Muscle of leg (tissue), 11 donors: ENCODE measurements around the gene LRCH3. TPM values are rescaled to one million over a fixed set of nuclear protein-coding genes. Genes with fewer than 3 reads are reported as not detected.
A peak's percentile ranks its signal among the peaks of the same experiment; 100 is the strongest.

Experiments
- DNase-seq: peaks from one replicate; pipeline ENCODE4 v3.0.0; 2013
- H3K27ac ChIP-seq: one replicate; pipeline ENCODE4 v1.5.1; 2013; ENCODE audit warnings: mild to moderate bottlenecking, low read length, control low read depth
- H3K27me3 ChIP-seq: one replicate; pipeline ENCODE4 v1.6.1; 2013; ENCODE audit warnings: low read length; ENCODE audit not compliant: control insufficient read depth, insufficient read depth
- H3K36me3 ChIP-seq: one replicate; pipeline ENCODE4 v1.6.1; 2013; ENCODE audit warnings: low read length; ENCODE audit not compliant: control insufficient read depth, insufficient read depth
- H3K4me1 ChIP-seq: one replicate; pipeline ENCODE4 v1.6.1; 2013; ENCODE audit warnings: low read length; ENCODE audit not compliant: control insufficient read depth, insufficient read depth
- H3K4me3 ChIP-seq: one replicate; pipeline ENCODE4 v1.5.1; 2013; ENCODE audit warnings: low read length, control low read depth
- H3K9me3 ChIP-seq: replicated peaks from 2 replicates; pipeline ENCODE4 v1.6.1; 2013; ENCODE audit warnings: low read depth, low read length; ENCODE audit not compliant: control insufficient read depth
- WGBS: methylation state at CpG from one replicate; pipeline ENCODE4 v1.1.5; 2013; ENCODE audit warnings: missing lambda C conversion rate; ENCODE audit not compliant: insufficient coverage; 5-methylcytosine and 5-hydroxymethylcytosine counted together
- polyA plus RNA-seq, 8 donors: library from polyadenylated mRNA; unstranded; fragments of 120-200 nt; gene quantifications; one replicate each; pipeline versions ENCODE4 v1.2.1 to v1.2.3, GENCODE V29; 2013; ENCODE audit warnings: inconsistent platforms in 1 of 8, low replicate concordance in 1 of 8; ENCODE audit not compliant: insufficient read length in 8 of 8, insufficient read depth in 1 of 8
- total RNA-seq: library from RNA; stranded (reverse); fragments of 120-200 nt; gene quantifications from one replicate; pipeline ENCODE4 v1.2.4, GENCODE V29; 2013

Gene LRCH3
- total and polyA plus RNA-seq, 9 donors: 21.7 to 39.1 (median 27.8) TPM

DNA sequence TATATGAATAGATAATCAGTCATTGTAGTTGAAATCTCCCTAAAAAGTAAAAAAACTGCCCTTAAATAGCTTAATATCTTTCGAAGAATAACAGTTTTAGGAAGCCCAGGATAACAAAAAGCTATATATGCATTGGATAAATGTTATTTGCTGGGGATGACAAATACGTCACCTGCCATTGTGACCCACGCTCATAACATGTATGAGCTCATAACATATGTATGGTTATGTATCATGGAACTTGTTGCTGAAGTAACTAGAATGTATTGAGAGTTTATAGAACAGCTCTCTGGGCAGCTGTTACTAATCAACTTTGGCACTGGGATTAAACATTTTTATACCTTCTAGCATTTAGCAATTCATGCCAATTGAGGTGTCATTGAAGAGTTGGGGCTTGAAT is 1.7 kb upstream of the LRCH3 start:
- peaks cover 3% of the 10 kb centered on the region for H3K36me3 ChIP-seq
- WGBS: no CpG with 5 or more reads among the region's 3 CpGs
- no peaks in the 10 kb centered on the region for H3K9me3 ChIP-seq
- H3K4me3 ChIP-seq: no peak overlapping the region
- H3K27ac ChIP-seq: no peak overlapping the region
- no peak for DNase-seq
- peaks cover 3% of the 10 kb centered on the region for H3K4me1 ChIP-seq
- H3K27me3 ChIP-seq: no peaks in the 10 kb centered on the region

DNA sequence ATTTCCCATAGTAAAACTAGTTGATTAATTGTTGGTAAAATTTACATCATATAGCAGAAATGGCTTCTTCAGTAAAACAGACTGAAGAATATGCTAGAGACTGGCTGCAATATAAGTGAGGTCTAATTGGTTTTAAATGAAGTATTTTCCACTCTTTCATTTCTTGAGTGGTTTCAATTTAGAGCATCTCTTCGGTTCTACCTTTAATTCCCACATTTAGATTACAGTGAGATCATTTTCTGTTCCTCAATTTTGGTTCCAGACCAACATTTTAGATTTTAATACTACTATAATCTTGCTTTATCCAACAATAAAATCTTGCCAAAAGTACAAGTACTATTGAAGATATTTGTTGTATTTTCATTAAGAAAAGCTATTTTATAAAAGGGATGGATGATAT is 1.0 kb upstream of the LRCH3 start:
- H3K36me3 ChIP-seq: no peaks in the 10 kb centered on the region
- WGBS: no CpG with 5 or more reads among the region's 1 CpG
- peaks cover 3% of the 10 kb centered on the region for H3K4me1 ChIP-seq
- H3K27ac ChIP-seq: no peak overlapping the region
- no peaks in the 10 kb centered on the region for H3K27me3 ChIP-seq
- DNase-seq: no peak
- no peaks in the 10 kb centered on the region for H3K9me3 ChIP-seq
- no peak overlapping the region for H3K4me3 ChIP-seq

DNA sequence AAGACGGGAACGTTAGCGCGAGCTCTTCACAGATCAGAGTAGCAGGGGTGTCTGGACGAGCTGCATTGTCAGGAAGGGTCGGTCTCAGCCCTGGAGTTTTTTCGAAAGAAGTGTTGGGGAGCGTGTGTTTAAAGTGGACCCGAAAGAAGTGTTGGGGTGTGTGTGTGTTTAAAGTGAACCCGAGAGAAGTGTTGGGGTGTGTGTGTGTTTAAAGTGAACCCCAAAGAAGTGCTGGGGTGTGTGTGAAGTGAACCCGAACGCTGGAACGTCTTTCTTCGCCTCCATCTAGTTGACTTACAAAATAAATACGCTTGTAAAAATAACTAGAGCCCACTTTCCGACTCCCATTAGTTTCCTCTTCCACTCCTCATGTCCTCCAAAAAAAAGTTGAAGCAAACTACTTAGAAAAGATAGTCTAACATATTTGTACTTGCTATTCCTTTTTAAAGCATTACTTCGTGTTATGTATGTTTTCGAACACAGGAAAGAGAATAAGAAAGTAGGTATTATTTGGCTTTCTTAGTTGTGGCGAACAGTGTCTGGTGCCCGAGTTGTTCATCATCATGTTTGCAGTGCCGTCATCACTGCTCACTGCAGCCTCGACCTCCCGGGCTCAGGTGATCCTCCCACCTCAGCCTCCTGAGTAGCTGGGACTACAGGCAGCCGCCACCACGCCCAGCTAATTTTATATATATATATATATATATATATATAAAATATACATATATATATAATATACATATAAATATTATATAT is 1.0 kb downstream of the LRCH3 start:
- H3K4me1 ChIP-seq: peaks cover 3% of the 10 kb centered on the region
- H3K9me3 ChIP-seq: no peaks in the 10 kb centered on the region
- H3K27me3 ChIP-seq: no peaks in the 10 kb centered on the region
- peak overlapping the region; percentile 96 for H3K4me3 ChIP-seq
- WGBS: 2% methylated on average over 9 of the region's 25 CpGs
- H3K27ac ChIP-seq: peak overlapping the region; percentile 99
- H3K36me3 ChIP-seq: no peaks in the 10 kb centered on the region
- DNase-seq: peak; percentile 28

DNA sequence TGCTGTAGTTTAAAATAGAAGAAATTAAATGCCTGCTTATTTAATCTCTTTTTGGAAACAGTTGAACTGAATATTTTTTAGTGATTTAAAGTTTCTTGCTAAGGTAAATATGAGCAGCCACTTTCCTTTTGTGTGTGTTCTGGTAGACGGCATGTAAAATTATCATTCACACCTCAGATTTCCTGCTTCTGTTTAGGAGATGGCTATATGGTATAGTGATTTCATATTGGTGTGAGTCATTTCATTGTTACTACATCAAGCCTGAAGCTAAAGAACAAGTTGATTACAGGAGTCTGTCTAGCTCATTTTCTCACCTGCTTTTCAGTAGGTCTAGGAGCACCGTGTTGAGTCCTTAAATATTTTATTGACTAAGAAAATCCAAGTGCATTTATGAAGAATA is 2.2 kb downstream of the LRCH3 start:
- WGBS: no CpG with 5 or more reads among the region's 2 CpGs
- Histone ChIP-seq H3K9me3 (no peaks in the 10 kb centered on the region), H3K27me3 (no peaks in the 10 kb centered on the region), H3K36me3 (no peaks in the 10 kb centered on the region), H3K4me3 (no peak overlapping the region), H3K27ac (no peak overlapping the region), H3K4me1 (peaks cover 3% of the 10 kb centered on the region)
- DNase-seq: no peak

DNA sequence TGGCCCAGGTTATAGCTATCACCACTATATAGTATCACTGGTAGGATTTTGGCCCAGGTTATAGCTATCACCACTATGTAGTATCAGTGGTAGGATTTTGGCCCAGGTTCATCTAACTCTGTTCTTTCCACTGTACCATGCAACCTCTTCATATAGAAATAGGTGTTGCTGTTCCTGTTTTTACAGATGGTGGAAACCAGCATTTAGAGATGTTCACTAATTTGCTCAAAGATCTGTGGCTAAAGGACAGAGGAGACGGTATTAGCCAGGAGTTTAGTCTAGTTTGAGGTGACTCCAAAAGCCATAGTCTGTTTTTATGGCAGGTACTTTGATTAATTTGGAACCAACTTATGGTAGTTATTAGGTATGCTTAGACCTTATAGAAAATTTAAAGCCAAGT is 3.1 kb downstream of the LRCH3 start:
- no peak overlapping the region for H3K27ac ChIP-seq
- no peaks in the 10 kb centered on the region for H3K9me3 ChIP-seq
- H3K4me3 ChIP-seq: no peak overlapping the region
- 67% methylated on average over 1 of the region's 1 CpG for WGBS
- no peaks in the 10 kb centered on the region for H3K27me3 ChIP-seq
- DNase-seq: no peak
- H3K36me3 ChIP-seq: no peaks in the 10 kb centered on the region
- H3K4me1 ChIP-seq: peaks cover 6% of the 10 kb centered on the region

DNA sequence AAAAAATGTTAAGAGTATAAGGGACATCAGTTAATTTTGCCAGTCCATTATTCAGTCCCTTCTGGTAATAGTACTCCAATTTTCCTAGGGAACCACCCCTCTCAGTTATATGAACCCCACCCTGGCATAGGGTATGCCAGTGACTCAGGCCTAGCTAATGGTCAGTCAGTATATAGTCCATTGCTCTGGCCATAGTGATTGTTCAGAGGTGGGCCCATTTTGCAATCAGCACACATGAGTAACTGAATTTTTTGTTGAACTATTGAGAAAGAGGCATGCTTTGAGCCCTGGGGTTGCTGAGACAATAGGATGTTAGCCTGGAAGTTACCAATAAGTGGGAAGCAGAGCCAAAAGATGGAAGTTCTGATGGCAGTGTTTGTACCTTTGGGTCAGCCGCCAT is 4.1 kb downstream of the LRCH3 start:
- Histone ChIP-seq H3K27me3 (no peaks in the 10 kb centered on the region), H3K36me3 (no peaks in the 10 kb centered on the region), H3K4me1 (peaks cover 6% of the 10 kb centered on the region), H3K9me3 (no peaks in the 10 kb centered on the region), H3K27ac (no peak overlapping the region), H3K4me3 (no peak overlapping the region)
- DNase-seq: no peak
- WGBS: no CpG with 5 or more reads among the region's 1 CpG

DNA sequence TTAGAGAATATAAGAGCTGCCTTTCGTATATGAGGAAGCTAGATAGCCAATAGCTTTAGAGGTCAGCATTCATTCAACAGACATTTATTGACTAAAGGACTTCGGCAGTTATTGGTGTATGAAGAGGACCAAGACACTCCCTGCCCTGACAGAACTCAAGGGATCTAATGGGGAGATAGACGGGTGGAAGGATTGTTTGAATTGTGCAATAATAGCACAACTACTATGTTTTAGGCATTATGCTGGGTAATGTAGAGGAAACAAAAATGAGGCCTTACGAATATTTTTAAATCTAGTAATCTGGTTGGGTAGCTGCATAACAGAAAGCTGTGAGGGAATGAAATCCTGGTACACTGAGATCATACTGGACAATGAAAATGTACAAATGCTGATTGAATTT is 5.0 kb downstream of the LRCH3 start:
- Histone ChIP-seq H3K4me3 (no peak overlapping the region), H3K36me3 (no peaks in the 10 kb centered on the region), H3K27me3 (no peaks in the 10 kb centered on the region), H3K4me1 (peaks cover 6% of the 10 kb centered on the region), H3K9me3 (no peaks in the 10 kb centered on the region), H3K27ac (no peak overlapping the region)
- WGBS: 100% methylated on average over 1 of the region's 4 CpGs
- no peak for DNase-seq

DNA sequence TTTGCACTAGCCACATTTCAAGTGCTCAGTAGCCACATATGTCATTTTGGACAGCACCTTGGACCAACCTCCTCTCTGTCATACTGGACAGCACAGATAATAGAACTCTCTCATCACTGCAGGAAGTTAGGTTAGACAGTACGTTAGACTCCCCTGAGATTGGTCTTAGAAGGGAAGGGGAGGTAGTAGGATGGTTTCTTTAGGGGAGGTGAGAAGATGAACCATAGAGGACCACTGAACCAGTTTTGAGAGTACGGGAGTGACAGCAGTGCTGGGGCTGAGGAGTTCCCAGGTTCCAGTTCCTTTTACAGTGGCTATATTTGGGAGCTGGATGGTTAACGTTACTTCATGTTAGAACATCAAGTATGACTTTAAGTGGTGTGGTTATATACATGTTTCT is 7.8 kb downstream of the LRCH3 start:
- Histone ChIP-seq H3K27me3 (no peaks in the 10 kb centered on the region), H3K27ac (no peak overlapping the region), H3K36me3 (no peaks in the 10 kb centered on the region), H3K4me3 (no peak overlapping the region), H3K9me3 (no peaks in the 10 kb centered on the region), H3K4me1 (peaks cover 3% of the 10 kb centered on the region)
- WGBS: 46% methylated on average over 2 of the region's 3 CpGs
- no peak for DNase-seq

DNA sequence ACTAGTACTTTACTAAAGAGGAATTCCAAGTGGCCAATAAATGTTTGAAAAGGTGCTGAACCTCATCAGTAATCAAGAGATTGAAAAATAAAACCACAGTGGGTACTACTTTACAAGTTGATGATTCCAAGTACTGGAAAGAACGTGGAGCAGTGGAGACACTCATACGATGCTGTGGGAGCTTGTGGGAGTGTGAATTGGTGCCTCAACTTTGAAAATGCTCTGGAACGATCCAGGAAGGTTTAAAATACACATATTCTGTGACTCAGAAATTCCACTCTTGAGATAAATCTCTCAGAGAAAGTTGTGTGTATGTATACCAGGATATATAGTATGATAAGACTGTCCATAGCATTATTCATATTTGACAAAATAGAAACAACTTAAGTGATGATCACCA is 9.3 kb downstream of the LRCH3 start:
- no CpG with 5 or more reads among the region's 3 CpGs for WGBS
- H3K4me3 ChIP-seq: no peak overlapping the region
- peaks cover 3% of the 10 kb centered on the region for H3K4me1 ChIP-seq
- H3K27ac ChIP-seq: no peak overlapping the region
- no peaks in the 10 kb centered on the region for H3K9me3 ChIP-seq
- no peak for DNase-seq
- no peaks in the 10 kb centered on the region for H3K27me3 ChIP-seq
- H3K36me3 ChIP-seq: no peaks in the 10 kb centered on the region

DNA sequence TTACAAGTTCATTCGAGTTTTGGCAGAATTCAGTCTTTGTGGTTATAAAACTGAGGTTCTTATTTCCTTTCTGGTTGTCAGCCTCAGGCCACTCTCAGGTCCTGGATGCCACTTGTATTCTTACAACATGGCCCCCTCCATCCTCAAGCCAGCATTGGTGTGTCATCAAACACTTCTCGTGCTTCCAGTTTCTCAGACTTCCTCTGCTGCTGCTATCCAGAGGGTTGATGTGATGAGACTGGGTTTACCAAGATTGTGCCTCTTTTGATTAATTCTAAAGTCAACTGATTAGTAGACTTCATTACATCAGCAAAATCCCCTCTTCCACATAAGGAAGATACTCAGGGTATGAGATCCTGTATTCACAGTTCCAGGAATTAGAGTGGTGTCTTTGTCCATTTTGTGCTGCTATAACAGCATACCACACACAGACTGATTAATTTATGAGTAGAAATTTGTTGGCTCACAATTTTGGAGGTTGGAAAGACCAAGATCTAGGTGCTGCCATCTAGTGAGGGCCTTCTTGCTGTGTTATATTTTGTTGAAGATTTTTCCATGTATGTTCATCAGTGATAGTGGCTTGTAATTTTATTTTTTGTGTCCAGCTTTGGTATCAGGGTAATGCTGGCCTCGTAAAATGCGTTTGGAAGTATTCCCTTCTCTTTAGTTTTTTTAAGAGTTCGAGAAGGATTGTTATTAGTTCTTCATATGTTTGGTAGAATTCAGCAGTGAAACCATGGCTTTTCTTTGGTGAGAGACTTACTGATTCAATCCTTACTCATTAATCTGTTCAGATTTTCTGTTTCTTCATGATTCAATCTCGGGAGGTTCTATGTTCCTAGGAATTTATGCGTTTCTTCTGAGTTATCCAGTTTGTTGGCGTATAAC is 11.1 kb downstream of the LRCH3 start:
- DNase-seq: no peak
- Histone ChIP-seq H3K36me3 (no peaks in the 10 kb centered on the region), H3K9me3 (no peaks in the 10 kb centered on the region), H3K4me3 (no peak overlapping the region), H3K27ac (no peak overlapping the region), H3K4me1 (peaks cover 3% of the 10 kb centered on the region), H3K27me3 (no peaks in the 10 kb centered on the region)
- WGBS: no CpG with 5 or more reads among the region's 8 CpGs
